ENCODE results near the gene PTPRG.

The PTPRG gene

DNA sequence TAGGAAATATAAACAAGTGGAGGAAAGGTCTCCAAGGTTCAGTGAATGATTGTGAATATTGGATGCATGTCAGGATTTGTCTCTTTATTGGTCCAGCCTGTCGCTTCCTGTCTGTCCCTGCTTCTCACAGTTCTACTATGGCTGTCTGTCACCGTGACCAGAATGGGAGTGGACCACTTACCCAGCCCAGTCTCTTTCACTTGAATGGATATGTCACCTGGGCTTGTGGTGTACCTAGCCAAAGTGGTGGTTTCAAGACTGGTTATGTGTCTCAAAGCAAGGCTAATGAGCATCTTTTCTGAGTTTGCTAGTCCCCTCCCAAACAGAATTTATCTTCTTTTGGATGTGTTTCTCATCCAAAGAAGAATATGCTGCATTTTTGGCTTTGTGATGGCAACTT, 231.7 kb downstream of the PTPRG start:
- TF ChIP-seq FOXP2 (optimal IDR thresholded peaks at IDR 0.05; ENCODE audit: borderline replicate concordance, extremely low read depth, extremely low read length, insufficient read depth) (no peak), POLR2AphosphoS5 (IDR thresholded peaks at IDR 0.05; ENCODE audit: low read depth, low read length) (no peak), SIN3A (IDR thresholded peaks at IDR 0.05; ENCODE audit: borderline replicate concordance, insufficient read depth, low read length) (no peak)

DNA sequence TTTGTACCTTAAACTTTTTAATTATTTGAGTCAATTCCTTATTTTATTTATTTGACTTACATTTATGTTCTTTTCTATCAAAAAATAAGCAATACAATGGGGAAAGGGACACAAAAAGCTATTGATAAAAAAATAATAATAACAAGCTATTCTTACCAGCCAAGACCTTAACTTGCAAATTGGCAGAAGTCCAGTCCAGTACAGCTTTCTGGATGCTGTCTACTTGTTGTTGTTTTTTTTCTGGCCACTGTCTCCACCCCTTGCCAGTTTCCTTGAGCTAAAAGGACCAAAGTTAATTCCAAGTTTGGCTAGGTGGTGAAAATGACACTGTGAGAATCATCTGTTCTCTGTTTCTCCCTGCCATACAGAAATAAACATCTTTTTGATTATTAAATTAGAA, 232.2 kb downstream of the PTPRG start:
- no peak for TF ChIP-seq FOXP2 (optimal IDR thresholded peaks at IDR 0.05; ENCODE audit: borderline replicate concordance, extremely low read depth, extremely low read length, insufficient read depth)
- TF ChIP-seq SIN3A (IDR thresholded peaks at IDR 0.05; ENCODE audit: borderline replicate concordance, insufficient read depth, low read length): no peak
- no peak for TF ChIP-seq POLR2AphosphoS5 (IDR thresholded peaks at IDR 0.05; ENCODE audit: low read depth, low read length)
- no peak for TF ChIP-seq TAF1 (IDR thresholded peaks at IDR 0.05; ENCODE audit: borderline replicate concordance, insufficient read depth, low read length)
- TF ChIP-seq, protein P1, sequence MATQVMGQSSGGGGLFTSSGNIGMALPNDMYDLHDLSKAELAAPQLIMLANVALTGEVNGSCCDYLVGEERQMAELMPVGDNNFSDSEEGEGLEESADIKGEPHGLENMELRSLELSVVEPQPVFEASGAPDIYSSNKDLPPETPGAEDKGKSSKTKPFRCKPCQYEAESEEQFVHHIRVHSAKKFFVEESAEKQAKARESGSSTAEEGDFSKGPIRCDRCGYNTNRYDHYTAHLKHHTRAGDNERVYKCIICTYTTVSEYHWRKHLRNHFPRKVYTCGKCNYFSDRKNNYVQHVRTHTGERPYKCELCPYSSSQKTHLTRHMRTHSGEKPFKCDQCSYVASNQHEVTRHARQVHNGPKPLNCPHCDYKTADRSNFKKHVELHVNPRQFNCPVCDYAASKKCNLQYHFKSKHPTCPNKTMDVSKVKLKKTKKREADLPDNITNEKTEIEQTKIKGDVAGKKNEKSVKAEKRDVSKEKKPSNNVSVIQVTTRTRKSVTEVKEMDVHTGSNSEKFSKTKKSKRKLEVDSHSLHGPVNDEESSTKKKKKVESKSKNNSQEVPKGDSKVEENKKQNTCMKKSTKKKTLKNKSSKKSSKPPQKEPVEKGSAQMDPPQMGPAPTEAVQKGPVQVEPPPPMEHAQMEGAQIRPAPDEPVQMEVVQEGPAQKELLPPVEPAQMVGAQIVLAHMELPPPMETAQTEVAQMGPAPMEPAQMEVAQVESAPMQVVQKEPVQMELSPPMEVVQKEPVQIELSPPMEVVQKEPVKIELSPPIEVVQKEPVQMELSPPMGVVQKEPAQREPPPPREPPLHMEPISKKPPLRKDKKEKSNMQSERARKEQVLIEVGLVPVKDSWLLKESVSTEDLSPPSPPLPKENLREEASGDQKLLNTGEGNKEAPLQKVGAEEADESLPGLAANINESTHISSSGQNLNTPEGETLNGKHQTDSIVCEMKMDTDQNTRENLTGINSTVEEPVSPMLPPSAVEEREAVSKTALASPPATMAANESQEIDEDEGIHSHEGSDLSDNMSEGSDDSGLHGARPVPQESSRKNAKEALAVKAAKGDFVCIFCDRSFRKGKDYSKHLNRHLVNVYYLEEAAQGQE (IDR thresholded peaks at IDR 0.05; ENCODE audit: insufficient read depth in 1 of 2, low read depth in 2 of 2, low read length in 2 of 2): no peak

DNA sequence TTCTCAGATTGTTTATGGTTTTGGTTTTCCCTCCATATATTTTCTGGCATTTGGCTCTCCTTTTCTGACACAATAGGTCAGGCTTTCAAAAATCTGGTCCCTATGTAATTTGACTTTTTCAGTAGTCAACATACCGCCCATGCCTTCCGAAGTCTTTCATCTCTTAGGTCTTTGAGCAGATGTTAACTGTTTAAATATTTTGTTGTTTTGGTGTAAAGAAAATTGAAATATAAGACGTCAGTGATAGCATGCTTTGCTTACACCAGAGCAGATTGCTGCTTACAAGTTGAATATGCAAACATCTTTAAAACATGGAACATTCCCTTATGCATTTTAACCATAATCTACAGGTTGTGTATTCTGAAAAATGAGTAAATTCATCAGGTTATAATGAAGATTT, 233.0 kb downstream of the PTPRG start:
- TF ChIP-seq POLR2AphosphoS5 (IDR thresholded peaks at IDR 0.05; ENCODE audit: low read depth, low read length) (no peak), TAF1 (IDR thresholded peaks at IDR 0.05; ENCODE audit: borderline replicate concordance, insufficient read depth, low read length) (no peak), SIN3A (IDR thresholded peaks at IDR 0.05; ENCODE audit: borderline replicate concordance, insufficient read depth, low read length) (no peak), FOXP2 (optimal IDR thresholded peaks at IDR 0.05; ENCODE audit: borderline replicate concordance, extremely low read depth, extremely low read length, insufficient read depth) (no peak)
- TF ChIP-seq, protein P1 (IDR thresholded peaks at IDR 0.05; ENCODE audit: insufficient read depth in 1 of 2, low read depth in 2 of 2, low read length in 2 of 2): no peak

DNA sequence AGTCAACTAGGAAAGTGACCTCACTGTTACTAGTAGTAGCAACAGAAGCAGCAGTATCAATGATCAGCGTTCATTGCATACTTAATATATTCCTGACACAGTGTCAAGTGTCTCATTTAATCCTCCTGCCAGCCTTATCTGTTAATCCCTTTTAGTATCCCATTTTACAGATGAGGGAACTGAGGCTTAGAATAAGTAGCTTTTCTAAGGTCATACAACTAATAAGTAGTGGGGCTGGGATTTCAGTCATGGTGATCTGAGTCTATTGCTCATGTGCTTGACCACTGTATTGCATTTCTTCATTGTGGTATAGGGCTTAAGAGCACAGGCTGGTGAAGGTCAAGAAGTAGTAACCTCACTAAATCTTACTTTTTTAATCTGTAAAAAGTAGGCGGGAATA, 233.6 kb downstream of the PTPRG start:
- TF ChIP-seq POLR2AphosphoS5 (IDR thresholded peaks at IDR 0.05; ENCODE audit: low read depth, low read length): no peak
- no peak for TF ChIP-seq SIN3A (IDR thresholded peaks at IDR 0.05; ENCODE audit: borderline replicate concordance, insufficient read depth, low read length)
- TF ChIP-seq, protein P1 (IDR thresholded peaks at IDR 0.05; ENCODE audit: insufficient read depth in 1 of 2, low read depth in 2 of 2, low read length in 2 of 2): no peak
- TF ChIP-seq FOXP2 (optimal IDR thresholded peaks at IDR 0.05; ENCODE audit: borderline replicate concordance, extremely low read depth, extremely low read length, insufficient read depth): no peak
- no peak for TF ChIP-seq TAF1 (IDR thresholded peaks at IDR 0.05; ENCODE audit: borderline replicate concordance, insufficient read depth, low read length)

DNA sequence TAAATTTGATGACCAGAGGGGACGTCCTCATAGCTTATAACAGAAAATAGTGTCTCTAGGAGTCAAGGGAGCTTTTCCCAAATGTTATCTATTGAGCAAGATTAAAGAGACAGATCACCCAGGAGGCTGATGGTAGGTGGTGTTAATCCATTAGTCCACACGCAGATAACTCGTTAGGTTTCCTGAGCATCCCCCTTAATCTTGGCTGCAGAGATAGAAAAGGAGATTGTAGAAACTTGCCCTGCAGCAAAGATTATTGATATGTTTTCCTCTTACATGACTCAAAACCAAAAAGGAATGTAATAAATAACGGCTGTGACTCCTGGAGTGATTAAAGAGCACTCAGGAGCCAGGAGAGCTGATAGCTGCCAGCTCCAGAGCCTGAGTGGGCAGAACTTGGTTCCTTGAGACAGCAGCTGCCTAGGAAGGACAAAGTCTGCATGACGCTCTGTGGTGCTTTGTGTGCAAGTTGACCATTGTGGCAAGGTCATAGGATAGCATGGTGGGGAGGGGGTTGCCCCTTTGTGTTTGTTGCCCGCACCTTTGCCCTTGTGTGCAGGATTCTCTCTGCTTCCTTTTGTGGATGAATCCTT, 234.8 kb downstream of the PTPRG start:
- no peak for TF ChIP-seq SIN3A (IDR thresholded peaks at IDR 0.05; ENCODE audit: borderline replicate concordance, insufficient read depth, low read length)
- no peak for TF ChIP-seq POLR2AphosphoS5 (IDR thresholded peaks at IDR 0.05; ENCODE audit: low read depth, low read length)
- TF ChIP-seq TAF1 (IDR thresholded peaks at IDR 0.05; ENCODE audit: borderline replicate concordance, insufficient read depth, low read length): no peak
- TF ChIP-seq FOXP2 (optimal IDR thresholded peaks at IDR 0.05; ENCODE audit: borderline replicate concordance, extremely low read depth, extremely low read length, insufficient read depth): no peak
- TF ChIP-seq, protein P1 (IDR thresholded peaks at IDR 0.05; ENCODE audit: insufficient read depth in 1 of 2, low read depth in 2 of 2, low read length in 2 of 2): no peak

All from PFSK-1 (cell line).